CD8-positive, alpha-beta memory T cell (primary cell): Measurements from ENCODE around the gene ZNF292. TPM values are rescaled to one million over a fixed set of nuclear protein-coding genes. Genes with fewer than 3 reads are reported as not detected.

Experiments used
- CTCF ChIA-PET: fragments of 350-600 bp; sonication (Branson Sonifier 250); formaldehyde crosslinking; loops from one replicate; lab custom pipeline; 2021; ENCODE audit warnings: antibody characterized with exemption; lab: Charles Lee
- POLR2A ChIA-PET: fragments of 350-600 bp; sonication (Branson Sonifier 250); formaldehyde crosslinking; loops from one replicate; lab custom pipeline; 2021; ENCODE audit warnings: antibody characterized with exemption; lab: Charles Lee
- DNase-seq, 5 donors: peaks; one replicate each; pipeline versions ENCODE4 v3.0.0 to v3.0.0-alpha.2; 2020 to 2022; ENCODE audit warnings: mixed read lengths in 1 of 5
- H3K27ac ChIP-seq: one replicate; pipeline ENCODE4 v1.7.0; 2013; ENCODE audit warnings: low read depth, mild to moderate bottlenecking, low read length, moderate library complexity
- H3K27me3 ChIP-seq: 2 replicates; pipeline ENCODE4 v1.7.0; 2013; ENCODE audit warnings: low read length, mild to moderate bottlenecking; ENCODE audit not compliant: insufficient read depth, poor library complexity, severe bottlenecking
- H3K36me3 ChIP-seq: 2 replicates; pipeline ENCODE4 v1.7.0; 2013; ENCODE audit warnings: mild to moderate bottlenecking, low read length, moderate library complexity; ENCODE audit not compliant: insufficient read depth
- H3K4me1 ChIP-seq: 2 replicates; pipeline ENCODE4 v1.7.0; 2013; ENCODE audit warnings: mild to moderate bottlenecking, low read length, moderate library complexity; ENCODE audit not compliant: insufficient read depth
- H3K4me3 ChIP-seq: 2 replicates; pipeline ENCODE4 v1.7.0; 2013; ENCODE audit warnings: mild to moderate bottlenecking, low read length
- H3K9me3 ChIP-seq: 2 replicates; pipeline ENCODE4 v1.7.0; 2013; ENCODE audit warnings: mild to moderate bottlenecking, low read length
- H3K27ac Mint-ChIP-seq, 8 donors: one replicate each; pipeline ENCODE4 v1.8.0; 2020 to 2021; ENCODE audit warnings: mixed read lengths in 8 of 8, mild to moderate bottlenecking in 6 of 8, inconsistent platforms in 3 of 8, moderate library complexity in 3 of 8
- H3K27me3 Mint-ChIP-seq, 2 donors: one replicate each; pipeline ENCODE4 v1.8.0; 2020 to 2021; ENCODE audit warnings: mixed read lengths in 2 of 2, mild to moderate bottlenecking in 1 of 2, moderate library complexity in 1 of 2
- H3K36me3 Mint-ChIP-seq, 3 donors: one replicate each; pipeline ENCODE4 v1.8.0; 2020 to 2021; ENCODE audit warnings: mixed read lengths in 3 of 3, inconsistent platforms in 1 of 3, mild to moderate bottlenecking in 1 of 3
- H3K4me1 Mint-ChIP-seq, 3 donors: one replicate each; pipeline ENCODE4 v1.8.0; 2020 to 2021; ENCODE audit warnings: mixed read lengths in 3 of 3, inconsistent platforms in 1 of 3, mild to moderate bottlenecking in 1 of 3
- H3K4me3 Mint-ChIP-seq, 7 donors: one replicate each; pipeline ENCODE4 v1.8.0; 2020 to 2021; ENCODE audit warnings: mixed read lengths in 7 of 7, mild to moderate bottlenecking in 6 of 7, moderate library complexity in 4 of 7, inconsistent platforms in 2 of 7
- H3K9me3 Mint-ChIP-seq, 5 donors: one replicate each; pipeline ENCODE4 v1.8.0; 2020 to 2022; ENCODE audit warnings: mixed read lengths in 5 of 5, mild to moderate bottlenecking in 3 of 5, moderate library complexity in 2 of 5, inconsistent platforms in 1 of 5
- polyA plus RNA-seq: library from polyadenylated mRNA; unstranded; fragments of 300-500 nt; fragmentation: Illumina TruSeq; gene quantifications from one replicate; pipeline ENCODE4 v1.2.3, GENCODE V29; 2021
- total RNA-seq, 2 experiments: library from RNA; stranded (reverse); gene quantifications; one replicate each; pipeline ENCODE4 v1.2.3, GENCODE V29; 2021

The ZNF292 gene
- total and polyA plus RNA-seq, 3 experiments from 2014 or later: 37.9 to 50.7 (median 49.3) TPM

GRCh38 chr6:87276624-87277023, 121.3 kb downstream of the ZNF292 start:
- no peaks in the 10 kb centered on the region for H3K36me3 ChIP-seq
- Mint-ChIP-seq H3K36me3 (no peaks in the 10 kb centered on the region), H3K27ac (peak overlapping the region in 2 of 8 donors; percentile 6 to 44), H3K4me3 (no peak overlapping the region), H3K27me3 (no peaks in the 10 kb centered on the region), H3K4me1 (peaks cover 9 to 19% (median 18%) of the 10 kb centered on the region in 3 donors), H3K9me3 (no peaks in the 10 kb centered on the region)
- no peak overlapping the region for H3K4me3 ChIP-seq
- H3K9me3 ChIP-seq: no peaks in the 10 kb centered on the region
- no peaks in the 10 kb centered on the region for H3K27me3 ChIP-seq
- ChIA-PET POLR2A (no interaction called here), CTCF (interaction anchor here (1.4 to 1.8 kb wide), 2 partner anchors 11 to 136 kb away, joined by 3 to 4 read pairs; no protein-coding TSS in a partner anchor)
- no peak for DNase-seq
- no peak overlapping the region for H3K27ac ChIP-seq
- H3K4me1 ChIP-seq: peaks cover 4% of the 10 kb centered on the region

GRCh38 chr6:87277123-87277522, 121.8 kb downstream of the ZNF292 start:
- no peak for DNase-seq
- CTCF ChIA-PET: interaction anchor here (1.4 to 1.8 kb wide), 2 partner anchors 10 to 136 kb away, joined by 3 to 4 read pairs; no protein-coding TSS in a partner anchor
- H3K36me3 Mint-ChIP-seq: no peaks in the 10 kb centered on the region
- no peaks in the 10 kb centered on the region for H3K9me3 ChIP-seq
- POLR2A ChIA-PET: no interaction called here
- no peaks in the 10 kb centered on the region for H3K36me3 ChIP-seq
- no peak overlapping the region for H3K4me3 Mint-ChIP-seq
- no peak overlapping the region for H3K4me3 ChIP-seq
- no peak overlapping the region for H3K27ac ChIP-seq
- H3K27me3 Mint-ChIP-seq: no peaks in the 10 kb centered on the region
- no peak overlapping the region for H3K27ac Mint-ChIP-seq
- H3K9me3 Mint-ChIP-seq: no peaks in the 10 kb centered on the region
- H3K4me1 Mint-ChIP-seq: peaks cover 9 to 19% (median 18%) of the 10 kb centered on the region in 3 donors
- H3K27me3 ChIP-seq: no peaks in the 10 kb centered on the region
- peaks cover 4% of the 10 kb centered on the region for H3K4me1 ChIP-seq

- Mint-ChIP-seq H3K27me3 (no peaks in the 10 kb centered on the region), H3K4me3 (no peak overlapping the region)
- CTCF ChIA-PET: interaction anchor here (1.1 kb wide), 1 partner anchor 43 kb away, joined by 3 read pairs; the partner anchor contains the start of gene SMIM8
Observed at GRCh38 chr6:87279196-87279595, 123.8 kb downstream of the ZNF292 start.

GRCh38 chr6:87281426-87281825, 126.1 kb downstream of the ZNF292 start:
- DNase-seq: no peak
- no peaks in the 10 kb centered on the region for H3K27me3 ChIP-seq
- peaks cover 0 to 1% (median 0%) of the 10 kb centered on the region in 3 donors for H3K36me3 Mint-ChIP-seq
- no peaks in the 10 kb centered on the region for H3K9me3 ChIP-seq
- H3K27ac ChIP-seq: no peak overlapping the region
- H3K27ac Mint-ChIP-seq: peak overlapping the region in 1 of 8 donors; percentile 1
- H3K4me3 Mint-ChIP-seq: no peak overlapping the region
- peaks cover 3 to 6% of the 10 kb centered on the region in 2 donors for H3K27me3 Mint-ChIP-seq
- ChIA-PET CTCF (interaction anchor here (1.0 kb wide), 1 partner anchor 69 kb away, joined by 3 read pairs; no protein-coding TSS in a partner anchor), POLR2A (no interaction called here)
- H3K9me3 Mint-ChIP-seq: no peaks in the 10 kb centered on the region
- peaks cover 4% of the 10 kb centered on the region for H3K4me1 ChIP-seq
- H3K4me3 ChIP-seq: no peak overlapping the region
- no peaks in the 10 kb centered on the region for H3K36me3 ChIP-seq
- peaks cover 9 to 19% (median 18%) of the 10 kb centered on the region in 3 donors for H3K4me1 Mint-ChIP-seq

More at GRCh38 chr6:87279196-87279595, 123.8 kb downstream of the ZNF292 start:
- Mint-ChIP-seq H3K4me1 (peaks cover 9 to 19% (median 18%) of the 10 kb centered on the region in 3 donors), H3K9me3 (no peaks in the 10 kb centered on the region), H3K27ac (peak overlapping the region in 5 of 8 donors; percentile 20 to 97 (median 70)), H3K36me3 (no peaks in the 10 kb centered on the region)
- Histone ChIP-seq H3K9me3 (no peaks in the 10 kb centered on the region), H3K36me3 (no peaks in the 10 kb centered on the region), H3K4me3 (no peak overlapping the region), H3K27ac (no peak overlapping the region), H3K27me3 (no peaks in the 10 kb centered on the region), H3K4me1 (peaks cover 4% of the 10 kb centered on the region)
- DNase-seq: no peak
- POLR2A ChIA-PET: no interaction called here

DNA sequence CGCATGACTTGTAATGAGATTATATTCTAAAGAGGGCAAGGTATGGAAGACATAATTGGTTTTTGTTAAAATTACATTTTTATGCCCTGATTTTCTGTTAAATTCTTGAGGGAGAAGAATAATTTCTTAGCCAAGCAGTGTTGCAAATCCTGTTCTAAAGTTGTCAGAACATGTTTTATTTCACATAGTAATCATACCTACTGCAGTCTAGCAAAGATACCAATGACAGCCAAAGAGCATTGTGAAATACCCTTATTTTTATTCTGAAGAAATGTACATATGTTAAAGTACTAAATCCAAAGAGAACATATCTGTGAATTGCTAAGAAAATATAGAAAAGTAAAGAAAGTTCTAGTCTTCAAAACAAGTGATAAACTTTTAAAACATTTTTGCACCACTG, 127.4 kb downstream of the ZNF292 start:
- Histone ChIP-seq H3K4me1 (peaks cover 4% of the 10 kb centered on the region), H3K9me3 (no peaks in the 10 kb centered on the region), H3K27ac (no peak overlapping the region), H3K4me3 (no peak overlapping the region), H3K27me3 (no peaks in the 10 kb centered on the region), H3K36me3 (no peaks in the 10 kb centered on the region)
- Mint-ChIP-seq H3K9me3 (no peaks in the 10 kb centered on the region), H3K4me3 (no peak overlapping the region), H3K36me3 (peaks cover 0 to 1% (median 0%) of the 10 kb centered on the region in 3 donors), H3K27ac (no peak overlapping the region), H3K27me3 (peaks cover 3 to 8% of the 10 kb centered on the region in 2 donors), H3K4me1 (peaks cover 9 to 19% (median 18%) of the 10 kb centered on the region in 3 donors)
- ChIA-PET POLR2A (no interaction called here), CTCF (no interaction called here)
- no peak for DNase-seq

DNA sequence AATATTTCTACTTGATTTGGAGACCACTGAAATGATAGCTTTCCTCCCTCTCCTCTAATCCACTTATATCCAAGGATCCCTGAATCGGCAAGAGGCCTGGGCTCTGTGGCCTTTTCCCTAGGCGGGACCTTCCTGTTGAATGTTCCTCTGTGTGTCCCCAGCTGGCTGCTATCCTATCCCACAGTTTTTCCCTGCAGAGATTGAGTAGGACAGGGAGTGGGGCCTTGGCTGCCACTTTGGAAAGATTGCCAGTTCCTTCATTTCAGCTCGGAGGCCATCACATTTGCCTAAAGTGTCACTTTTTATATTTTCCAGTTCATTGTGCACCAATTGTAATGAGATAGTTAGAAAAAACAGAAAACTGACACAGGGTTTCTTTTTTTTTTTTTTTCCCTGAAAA, 128.1 kb downstream of the ZNF292 start:
- Mint-ChIP-seq H3K4me3 (no peak overlapping the region), H3K27me3 (peaks cover 5 to 8% of the 10 kb centered on the region in 2 donors), H3K36me3 (peaks cover 0 to 1% (median 0%) of the 10 kb centered on the region in 3 donors), H3K4me1 (peaks cover 9 to 19% (median 18%) of the 10 kb centered on the region in 3 donors), H3K27ac (no peak overlapping the region), H3K9me3 (no peaks in the 10 kb centered on the region)
- H3K27ac ChIP-seq: no peak overlapping the region
- no peaks in the 10 kb centered on the region for H3K36me3 ChIP-seq
- ChIA-PET POLR2A (no interaction called here), CTCF (no interaction called here)
- H3K4me3 ChIP-seq: no peak overlapping the region
- H3K27me3 ChIP-seq: no peaks in the 10 kb centered on the region
- H3K9me3 ChIP-seq: no peaks in the 10 kb centered on the region
- DNase-seq: no peak
- H3K4me1 ChIP-seq: peaks cover 4% of the 10 kb centered on the region

DNA sequence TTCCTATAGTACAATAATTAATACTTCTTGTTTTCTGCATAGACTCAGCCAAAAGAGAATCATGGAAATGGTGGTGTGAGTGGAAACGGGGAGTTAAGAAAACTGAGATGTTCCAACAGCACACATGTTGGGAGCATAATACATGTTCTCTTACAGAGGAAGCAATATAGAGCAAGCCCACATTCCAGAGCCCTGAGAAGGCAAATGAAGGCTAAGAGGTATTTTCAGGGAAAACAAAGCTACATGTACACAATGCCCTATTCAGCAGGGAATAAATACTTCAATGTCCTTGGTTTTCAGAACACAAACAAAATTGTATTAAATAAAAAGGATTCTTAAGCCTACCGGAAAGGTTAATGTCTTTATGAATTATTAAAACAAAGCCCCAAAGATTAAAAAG, 131.9 kb downstream of the ZNF292 start:
- no peaks in the 10 kb centered on the region for H3K27me3 ChIP-seq
- no peak overlapping the region for H3K27ac ChIP-seq
- POLR2A ChIA-PET: no interaction called here
- no peak overlapping the region for H3K27ac Mint-ChIP-seq
- H3K4me1 Mint-ChIP-seq: no peaks in the 10 kb centered on the region
- no peak for DNase-seq
- CTCF ChIA-PET: interaction anchor here (1.4 kb wide), 1 partner anchor 11 kb away, joined by 3 read pairs; no protein-coding TSS in a partner anchor
- peaks cover 0 to 1% (median 0%) of the 10 kb centered on the region in 3 donors for H3K36me3 Mint-ChIP-seq
- peaks cover 14 to 37% of the 10 kb centered on the region in 2 donors for H3K27me3 Mint-ChIP-seq
- H3K9me3 Mint-ChIP-seq: no peaks in the 10 kb centered on the region
- H3K4me3 ChIP-seq: no peak overlapping the region
- no peak overlapping the region for H3K4me3 Mint-ChIP-seq
- H3K9me3 ChIP-seq: no peaks in the 10 kb centered on the region
- H3K4me1 ChIP-seq: no peaks in the 10 kb centered on the region
- H3K36me3 ChIP-seq: no peaks in the 10 kb centered on the region

GRCh38 chr6:87289571-87289970, 134.2 kb downstream of the ZNF292 start:
- H3K27me3 ChIP-seq: no peaks in the 10 kb centered on the region
- no peak overlapping the region for H3K27ac ChIP-seq
- Mint-ChIP-seq H3K9me3 (no peaks in the 10 kb centered on the region), H3K4me3 (no peak overlapping the region), H3K4me1 (no peaks in the 10 kb centered on the region), H3K36me3 (peaks cover 0 to 1% (median 0%) of the 10 kb centered on the region in 3 donors), H3K27me3 (peaks cover 17 to 50% of the 10 kb centered on the region in 2 donors), H3K27ac (no peak overlapping the region)
- no peaks in the 10 kb centered on the region for H3K4me1 ChIP-seq
- no peaks in the 10 kb centered on the region for H3K36me3 ChIP-seq
- H3K4me3 ChIP-seq: no peak overlapping the region
- no peaks in the 10 kb centered on the region for H3K9me3 ChIP-seq
- no peak for DNase-seq
- POLR2A ChIA-PET: interaction anchor here (0.5 kb wide), 1 partner anchor 289 kb away, joined by 7 read pairs; no protein-coding TSS in a partner anchor
- CTCF ChIA-PET: no interaction called here
